Fibroblast of mammary gland (primary cell): ENCODE measurements around the gene CADPS2.

Experiments
- DNase-seq: peaks from one replicate; pipeline ENCODE4 v3.0.0-alpha.2; 2010; ENCODE audit warnings: low read depth
- H3K4me3 ChIP-seq: 2 replicates; pipeline ENCODE4 v1.5.1; 2011; ENCODE audit warnings: low read depth, mild to moderate bottlenecking, low read length, moderate library complexity; ENCODE audit not compliant: control insufficient read depth
- TF ChIP-seq, protein P1 (sequence below): conservative IDR thresholded peaks from 2 replicates; pipeline ENCODE4 v1.5.1; 2011; ENCODE audit warnings: low read depth, low read length, inconsistent platforms; ENCODE audit not compliant: control insufficient read depth, insufficient read depth

CADPS2 gene

DNA sequence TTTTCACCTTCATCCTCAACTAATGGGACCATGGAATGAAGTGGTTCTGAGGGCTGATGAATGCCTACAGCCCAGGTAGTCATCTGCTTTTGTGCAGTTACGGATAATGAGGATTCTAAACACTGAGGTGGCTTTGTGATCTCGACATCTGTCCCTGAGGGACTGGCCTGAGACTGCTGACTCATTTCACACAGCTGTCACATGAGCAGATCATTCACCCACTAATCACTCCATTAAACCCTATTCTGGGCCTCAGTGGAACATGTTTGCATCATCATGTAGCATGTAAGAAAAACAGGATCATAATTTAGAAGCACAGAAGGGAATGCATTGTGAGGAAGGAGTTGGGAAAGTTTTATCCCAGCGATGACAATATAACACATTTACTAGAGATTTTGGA lies 502.3 kb downstream of the CADPS2 start:
- peak; percentile 26 for DNase-seq
- TF ChIP-seq, protein P1, sequence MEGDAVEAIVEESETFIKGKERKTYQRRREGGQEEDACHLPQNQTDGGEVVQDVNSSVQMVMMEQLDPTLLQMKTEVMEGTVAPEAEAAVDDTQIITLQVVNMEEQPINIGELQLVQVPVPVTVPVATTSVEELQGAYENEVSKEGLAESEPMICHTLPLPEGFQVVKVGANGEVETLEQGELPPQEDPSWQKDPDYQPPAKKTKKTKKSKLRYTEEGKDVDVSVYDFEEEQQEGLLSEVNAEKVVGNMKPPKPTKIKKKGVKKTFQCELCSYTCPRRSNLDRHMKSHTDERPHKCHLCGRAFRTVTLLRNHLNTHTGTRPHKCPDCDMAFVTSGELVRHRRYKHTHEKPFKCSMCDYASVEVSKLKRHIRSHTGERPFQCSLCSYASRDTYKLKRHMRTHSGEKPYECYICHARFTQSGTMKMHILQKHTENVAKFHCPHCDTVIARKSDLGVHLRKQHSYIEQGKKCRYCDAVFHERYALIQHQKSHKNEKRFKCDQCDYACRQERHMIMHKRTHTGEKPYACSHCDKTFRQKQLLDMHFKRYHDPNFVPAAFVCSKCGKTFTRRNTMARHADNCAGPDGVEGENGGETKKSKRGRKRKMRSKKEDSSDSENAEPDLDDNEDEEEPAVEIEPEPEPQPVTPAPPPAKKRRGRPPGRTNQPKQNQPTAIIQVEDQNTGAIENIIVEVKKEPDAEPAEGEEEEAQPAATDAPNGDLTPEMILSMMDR: no peak
- H3K4me3 ChIP-seq: no peak overlapping the region

DNA sequence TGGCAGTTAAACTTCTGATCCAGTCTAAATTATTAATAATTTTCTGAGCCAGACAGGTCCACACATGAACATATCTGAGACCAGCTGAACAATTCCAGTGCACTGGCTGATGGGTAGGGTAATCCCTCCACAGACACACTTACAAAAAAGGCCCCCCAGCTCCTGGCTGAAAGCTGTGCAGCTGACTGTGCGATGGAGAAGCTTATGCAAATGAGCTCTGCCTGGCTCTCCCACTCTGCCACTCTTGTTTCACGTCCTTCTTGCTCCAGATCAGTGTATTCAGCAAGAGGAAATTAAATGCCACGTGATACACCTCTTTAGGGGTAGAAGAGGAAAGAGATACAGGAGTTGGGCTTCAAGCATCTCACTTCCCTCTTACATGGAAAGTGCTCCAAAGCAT lies 505.3 kb downstream of the CADPS2 start:
- H3K4me3 ChIP-seq: no peak overlapping the region
- DNase-seq: no peak
- TF ChIP-seq, protein P1: no peak

DNA sequence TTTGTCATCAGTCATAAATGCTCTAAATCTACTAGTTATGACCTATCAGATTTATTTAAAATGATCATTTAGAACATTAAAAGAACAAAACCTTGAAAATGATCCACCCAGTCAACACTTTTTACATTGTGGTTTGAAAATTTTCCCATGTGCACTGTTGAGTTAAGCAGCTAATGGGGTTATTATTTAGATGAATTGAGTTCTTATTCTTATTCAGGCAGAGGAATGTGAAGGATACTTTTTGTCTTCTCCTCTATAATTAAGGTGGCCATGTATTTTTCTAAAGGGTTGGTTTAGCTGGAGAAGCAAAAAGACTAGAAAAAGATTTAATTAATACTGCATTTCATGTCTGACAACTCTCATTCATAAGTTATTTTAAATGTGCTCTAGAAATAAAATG lies 506.8 kb downstream of the CADPS2 start:
- no peak overlapping the region for H3K4me3 ChIP-seq
- TF ChIP-seq, protein P1: no peak
- DNase-seq: no peak

DNA sequence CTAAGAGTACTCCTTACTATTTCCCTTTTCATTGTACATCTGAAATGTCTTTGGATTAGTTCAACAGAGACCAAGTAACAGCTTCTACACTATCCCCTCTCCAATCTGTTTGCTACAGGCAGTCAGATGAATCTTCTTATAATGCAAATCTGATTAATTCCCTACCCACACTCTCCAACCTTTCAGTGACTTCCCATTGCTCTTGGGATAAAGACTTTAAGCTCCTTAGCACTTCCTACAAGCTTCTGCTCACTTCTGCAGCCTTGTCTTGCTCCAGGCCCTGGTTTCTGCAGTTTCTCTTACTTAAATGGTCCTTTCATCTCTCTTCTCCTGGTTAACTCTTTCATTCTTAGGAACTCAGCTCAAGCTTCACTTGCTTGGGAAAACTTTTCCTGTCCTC lies 516.5 kb downstream of the CADPS2 start:
- TF ChIP-seq, protein P1: no peak
- no peak for DNase-seq
- no peak overlapping the region for H3K4me3 ChIP-seq

DNA sequence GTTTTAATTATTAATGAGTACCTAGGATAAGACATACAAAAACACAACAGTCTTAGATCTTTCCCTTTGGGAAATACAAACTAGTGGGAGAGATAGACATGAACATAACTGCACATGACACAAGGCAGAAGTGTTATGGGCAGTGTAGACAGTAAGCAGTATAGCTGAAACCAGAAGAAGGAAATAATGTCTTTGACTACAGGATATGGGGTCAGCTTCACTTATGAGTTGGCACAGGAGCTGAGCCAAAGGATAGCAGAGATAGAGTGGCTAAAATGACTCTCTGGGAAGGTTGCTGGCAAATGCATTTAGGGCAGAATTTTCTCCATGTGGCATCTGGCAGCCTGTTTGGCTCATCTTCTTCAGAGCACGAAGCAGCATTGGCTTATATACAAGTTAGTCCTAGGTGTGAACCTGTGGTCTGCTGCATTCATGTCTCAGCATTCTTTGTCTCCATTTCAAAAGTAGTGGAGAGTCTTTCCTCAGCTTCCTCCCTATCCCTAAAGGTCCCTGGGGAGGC lies 521.4 kb downstream of the CADPS2 start:
- DNase-seq: no peak

DNA sequence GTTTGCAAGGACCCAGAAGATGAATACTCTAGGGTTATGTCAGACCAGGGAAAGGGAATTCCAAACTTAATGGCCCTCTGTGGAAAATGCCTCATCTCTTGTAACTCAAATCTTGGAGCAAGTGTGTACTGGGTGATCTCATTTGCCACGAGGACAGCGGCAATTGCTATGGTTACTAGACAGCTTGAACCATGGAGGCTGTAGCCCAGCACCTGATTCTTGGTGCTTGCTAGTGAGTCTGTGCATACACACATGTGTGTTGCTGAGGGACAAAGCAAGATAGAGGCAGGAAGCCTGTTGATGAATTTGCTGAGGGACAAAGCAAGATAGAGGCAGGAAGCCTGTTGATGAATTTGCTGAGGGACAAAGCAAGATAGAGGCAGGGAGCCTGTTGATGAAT lies 523.1 kb downstream of the CADPS2 start:
- H3K4me3 ChIP-seq: no peak overlapping the region
- TF ChIP-seq, protein P1: no peak

More for the DNA sequence above, 521.4 kb downstream of the CADPS2 start:
- TF ChIP-seq, protein P1: no peak
- H3K4me3 ChIP-seq: no peak overlapping the region

DNA sequence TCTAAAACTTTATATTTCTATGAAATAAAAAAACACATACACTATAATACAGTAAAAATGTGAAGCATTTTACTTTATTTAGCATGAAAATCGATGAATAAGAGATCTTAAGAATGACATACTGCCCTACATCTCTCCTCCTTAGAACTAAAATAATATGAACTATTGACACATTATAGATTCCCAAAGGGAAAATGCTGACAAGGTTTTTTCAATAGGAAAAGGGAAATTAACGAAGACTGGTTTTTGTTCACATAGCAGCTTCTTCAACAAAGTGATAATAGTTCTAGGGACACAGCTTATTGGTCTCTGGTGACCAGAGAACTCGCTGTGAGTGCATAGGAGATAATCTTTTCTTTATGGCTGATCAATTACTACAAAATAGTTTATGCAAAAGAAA lies 523.8 kb downstream of the CADPS2 start:
- TF ChIP-seq, protein P1: no peak
- DNase-seq: no peak
- H3K4me3 ChIP-seq: no peak overlapping the region

More for the DNA sequence above, 523.1 kb downstream of the CADPS2 start:
- DNase-seq: no peak
